Motor neuron (in vitro differentiated cells): ENCODE results near the gene KNOP1. TPM values are rescaled to one million over a fixed set of nuclear protein-coding genes. Genes with fewer than 3 reads are reported as not detected.
A peak's percentile ranks its signal among the peaks of the same experiment; 100 is the strongest.

Source experiments
- ATAC-seq, 8 experiments: fragments of 200-7000 bp; cut with Tn5 transposase; replicated peaks in 6 of 8; 2 replicates each; pipeline ENCODE4 v1.8.0; 2021; ENCODE audit warnings: mild to moderate bottlenecking in 8 of 8, moderate library complexity in 8 of 8
- H3K27ac ChIP-seq, 2 donors: fragments of 250-450 bp; sonication (Bioruptor Pico); 2 replicates each; pipeline ENCODE4 v1.9.0; 2021; ENCODE audit warnings: antibody characterized with exemption in 2 of 2, mild to moderate bottlenecking in 2 of 2, moderate library complexity in 1 of 2
- H3K4me1 ChIP-seq, 2 donors: fragments of 250-450 bp; sonication (Bioruptor Pico); replicated peaks in 1 of 2; 2 replicates each; pipeline ENCODE4 v1.6.1; 2021; ENCODE audit warnings: antibody characterized with exemption in 2 of 2, mild to moderate bottlenecking in 2 of 2, moderate library complexity in 1 of 2
- H3K4me3 ChIP-seq, 5 donors: fragments of 250-450 bp; sonication (Bioruptor Pico); 2 replicates each; pipeline ENCODE4 v1.9.0; 2021; ENCODE audit warnings: antibody characterized with exemption in 5 of 5, mild to moderate bottlenecking in 5 of 5, moderate library complexity in 4 of 5
- WGBS, 10 experiments: fragments of 450-650 bp; shearing (Covaris generic); methylation state at CpG; one replicate each; pipeline ENCODE4 v1.0.0; 2022; 5-methylcytosine and 5-hydroxymethylcytosine counted together
- in situ Hi-C, 9 experiments: fragments of 400-800 bp; cut with MboI; loops; one replicate each; pipeline ENCODE4 v1.15.0; 2021; ENCODE audit warnings: low sequenced_read_pairs in 9 of 9, low pct_unique_long_range_greater_than_20kb in 2 of 9; ENCODE audit not compliant: unreplicated experiment in 9 of 9
- total RNA-seq, 8 experiments: library from RNA; unstranded; fragments of 300-600 nt; gene quantifications; 2 replicates each; pipeline versions ENCODE4 v1.2.3 to v1.2.4, GENCODE V29; 2022

The KNOP1 gene
- total RNA-seq, 8 experiments from 2014 or later: 14.8 to 40.8 (median 24.7) TPM

- in situ Hi-C loops: loop anchor here in 5 of 9 experiments (25.0 kb wide), 1 partner anchor 187 kb away; the partner anchor contains the start of gene GPRC5B (in 5 of the 5)
- no peak overlapping the region for H3K27ac ChIP-seq
- H3K4me1 ChIP-seq: no peaks in the 10 kb centered on the region
- peak in 6 of 8 experiments; percentile 35 to 76 (median 66) for ATAC-seq
- H3K4me3 ChIP-seq: no peak overlapping the region
- WGBS, 10 experiments: 0 to 94% (median 47%) methylated on average over 2 to 6 of the region's 6 CpGs; no CpG with 5 or more reads in 2 of the 10 experiments
These were observed 17.7 kb downstream of the KNOP1 start for GRCh38 chr16:19700319-19700781.

DNA sequence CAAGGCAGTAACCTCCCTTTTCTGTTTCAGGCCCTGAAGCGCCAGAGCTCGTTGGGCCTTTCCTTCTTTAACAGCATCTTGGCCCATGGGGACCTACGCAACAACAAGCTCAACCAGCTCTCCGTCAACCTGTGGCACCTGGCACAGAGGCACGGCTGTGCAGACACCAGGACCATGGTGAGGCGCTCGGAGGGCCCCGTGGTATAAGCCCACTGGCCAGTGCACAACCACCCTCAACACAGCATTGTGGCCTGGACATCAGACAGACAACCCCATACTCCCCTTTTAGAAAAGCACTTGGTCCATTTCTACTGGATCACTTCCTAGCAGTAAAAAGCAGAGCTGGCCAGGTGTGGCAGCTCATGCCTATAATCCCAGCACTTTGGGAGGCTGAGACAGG, 18.6 kb downstream of the KNOP1 start:
- H3K27ac ChIP-seq: no peak overlapping the region

DNA sequence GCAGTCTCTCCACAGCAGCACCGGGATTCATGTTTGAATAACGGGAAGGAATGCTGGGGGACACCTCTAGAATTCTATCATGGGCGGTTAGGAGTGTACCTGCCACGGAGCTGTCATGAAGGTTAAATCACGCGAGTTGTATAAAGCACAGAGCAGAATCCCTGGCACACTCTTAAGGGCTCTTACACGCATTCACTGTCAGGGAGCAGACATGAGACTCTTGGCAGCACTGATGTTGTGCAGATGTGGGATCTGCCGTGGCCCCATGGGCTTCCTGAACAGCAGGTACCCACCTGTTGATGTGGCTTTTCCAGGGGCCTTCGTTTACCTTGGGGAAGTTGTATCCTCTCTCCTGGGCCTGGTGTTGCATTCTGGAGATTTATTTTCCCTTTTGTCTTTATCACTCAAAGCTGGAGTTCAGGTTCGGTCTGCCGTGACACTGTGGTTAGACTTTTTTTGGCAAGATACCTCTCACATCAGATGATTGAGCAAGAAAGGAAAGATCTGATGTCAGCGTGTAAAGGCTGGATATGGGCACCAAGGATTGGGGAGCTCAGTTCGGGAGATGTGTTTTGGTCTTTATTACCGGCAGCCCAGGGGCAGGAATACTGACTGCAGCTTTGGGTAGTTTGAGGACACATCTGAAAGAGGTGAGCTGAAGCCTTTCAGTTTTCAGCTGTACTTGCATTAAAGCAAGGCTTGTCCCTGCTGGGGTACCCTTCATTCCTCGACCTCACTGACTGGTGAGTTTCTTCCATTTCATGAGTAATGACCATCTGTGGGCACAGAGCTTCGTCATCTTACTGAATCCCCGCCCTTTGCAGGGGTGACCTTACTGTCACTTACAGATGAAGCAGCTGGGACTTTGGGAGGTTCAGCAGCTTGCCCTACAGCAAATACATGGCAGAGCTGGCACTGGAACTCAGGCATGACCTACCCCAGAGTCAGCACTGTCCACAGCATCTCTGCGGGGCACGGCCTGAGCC, 19.3 kb downstream of the KNOP1 start:
- ATAC-seq: no peak
- Histone ChIP-seq H3K4me1 (no peaks in the 10 kb centered on the region), H3K4me3 (no peak overlapping the region), H3K27ac (no peak overlapping the region)
- in situ Hi-C loops: no loop called here
- 61 to 100% (median 80%) methylated on average over 2 to 11 of the region's 19 CpGs; no CpG with 5 or more reads in 3 of the 10 experiments for WGBS, 10 experiments

More for the DNA sequence above, 18.6 kb downstream of the KNOP1 start:
- in situ Hi-C loops: no loop called here
- no peak for ATAC-seq
- Histone ChIP-seq H3K4me3 (no peak overlapping the region), H3K4me1 (no peaks in the 10 kb centered on the region)
- 76 to 100% (median 100%) methylated on average over 1 to 2 of the region's 8 CpGs; no CpG with 5 or more reads in 7 of the 10 experiments for WGBS, 10 experiments

- 20 to 100% (median 96%) methylated on average over 1 to 6 of the region's 8 CpGs; no CpG with 5 or more reads in 2 of the 10 experiments for WGBS, 10 experiments
- in situ Hi-C loops: no loop called here
- no peak overlapping the region for H3K27ac ChIP-seq
- no peak for ATAC-seq
- H3K4me3 ChIP-seq: no peak overlapping the region
- no peaks in the 10 kb centered on the region for H3K4me1 ChIP-seq
These were observed 20.2 kb downstream of the KNOP1 start for GRCh38 chr16:19697756-19698318.

DNA sequence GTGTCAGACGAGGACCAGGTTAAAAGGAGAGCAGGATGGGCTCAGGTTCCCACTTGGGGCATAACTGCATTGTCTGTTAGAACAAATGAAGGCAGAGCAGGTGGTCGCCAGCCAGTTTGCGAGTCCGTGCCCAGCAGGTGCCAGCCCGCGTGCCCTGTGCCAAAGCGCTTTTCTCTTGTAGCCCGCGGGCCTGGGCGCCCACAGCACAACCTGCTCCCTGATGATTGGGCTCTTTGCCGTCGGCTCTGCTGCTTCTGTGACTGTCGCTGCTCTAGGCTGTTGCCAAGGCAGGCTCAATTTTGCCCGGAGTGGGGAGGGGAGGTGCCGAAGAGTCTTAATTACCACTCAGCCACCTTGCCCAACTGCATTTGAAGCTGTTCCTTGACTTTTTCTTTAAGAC, 21.1 kb downstream of the KNOP1 start:
- in situ Hi-C loops: no loop called here
- H3K4me1 ChIP-seq: no peaks in the 10 kb centered on the region
- H3K27ac ChIP-seq: no peak overlapping the region
- WGBS, 10 experiments: 71 to 100% (median 94%) methylated on average over 1 to 7 of the region's 15 CpGs; no CpG with 5 or more reads in 2 of the 10 experiments
- no peak overlapping the region for H3K4me3 ChIP-seq
- ATAC-seq: peak in 2 of 8 experiments; percentile 7 to 16

GRCh38 chr16:19696328-19696727, 21.7 kb downstream of the KNOP1 start:
- WGBS, 10 experiments: 3 to 93% (median 39%) methylated on average over 3 to 8 of the region's 10 CpGs; no CpG with 5 or more reads in 2 of the 10 experiments
- ATAC-seq: peak; percentile 23 to 87 (median 75)
- in situ Hi-C loops: no loop called here
- no peak overlapping the region for H3K4me3 ChIP-seq
- H3K27ac ChIP-seq: no peak overlapping the region
- H3K4me1 ChIP-seq: no peaks in the 10 kb centered on the region

- ATAC-seq: no peak
- H3K27ac ChIP-seq: no peak overlapping the region
- H3K4me3 ChIP-seq: no peak overlapping the region
- in situ Hi-C loops: no loop called here
- 57 to 100% (median 88%) methylated on average over 1 to 4 of the region's 8 CpGs; no CpG with 5 or more reads in 3 of the 10 experiments for WGBS, 10 experiments
- no peaks in the 10 kb centered on the region for H3K4me1 ChIP-seq
These were observed 23.0 kb downstream of the KNOP1 start for GRCh38 chr16:19694989-19695388.

DNA sequence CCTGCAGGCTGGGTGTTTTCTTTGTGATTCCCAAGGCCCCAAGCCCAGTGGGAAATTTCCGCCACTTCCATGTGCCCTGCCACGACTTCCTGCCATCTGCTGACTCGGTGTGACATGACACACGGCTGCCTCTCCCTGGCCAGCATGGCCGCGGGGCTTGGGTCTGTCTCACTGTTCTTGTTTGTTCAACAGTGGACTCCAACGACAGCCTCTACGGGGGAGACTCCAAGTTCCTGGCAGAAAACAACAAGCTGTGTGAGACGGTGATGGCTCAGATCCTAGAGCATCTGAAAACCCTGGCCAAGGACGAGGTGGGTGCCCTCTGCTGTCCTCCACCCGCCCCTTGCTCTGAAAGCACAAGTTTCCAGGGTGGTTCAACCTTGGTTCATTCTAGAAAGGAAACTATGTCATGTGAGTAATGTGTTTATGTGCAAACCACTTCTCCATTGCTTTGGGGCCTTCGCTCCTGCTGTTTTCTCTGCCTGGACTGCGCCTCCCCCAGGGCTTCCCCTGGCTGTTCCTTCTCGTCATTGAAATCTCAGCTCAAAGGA, 26.8 kb downstream of the KNOP1 start:
- Histone ChIP-seq H3K27ac (no peak overlapping the region), H3K4me1 (no peaks in the 10 kb centered on the region), H3K4me3 (no peak overlapping the region)
- 28 to 100% (median 81%) methylated on average over 1 to 11 of the region's 14 CpGs; no CpG with 5 or more reads in 1 of the 10 experiments for WGBS, 10 experiments
- in situ Hi-C loops: no loop called here
- ATAC-seq: peak in 1 of 8 experiments; percentile 37

DNA sequence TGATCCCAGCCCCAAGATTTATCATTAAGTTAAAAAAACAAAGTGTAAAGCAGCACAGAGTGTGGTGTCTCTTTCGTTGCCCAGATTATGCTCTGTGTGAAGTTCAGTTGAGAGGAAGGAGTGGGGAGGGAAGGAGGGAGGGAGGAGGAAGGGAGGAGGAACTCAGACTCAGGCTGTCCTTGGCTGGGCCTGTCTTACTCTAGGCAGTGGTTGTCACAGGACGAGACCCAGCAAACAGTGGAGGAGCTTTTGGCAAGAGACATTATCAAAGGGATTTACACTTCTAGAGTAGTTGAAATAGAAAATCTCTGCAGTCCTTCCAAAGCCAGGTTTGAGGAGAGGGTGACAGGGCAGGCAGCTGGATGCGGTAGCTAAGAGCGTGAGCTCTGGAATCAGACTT, 27.8 kb downstream of the KNOP1 start:
- in situ Hi-C loops: no loop called here
- Histone ChIP-seq H3K4me1 (no peaks in the 10 kb centered on the region), H3K27ac (no peak overlapping the region), H3K4me3 (no peak overlapping the region)
- 0 to 100% (median 100%) methylated on average over 1 to 3 of the region's 4 CpGs; no CpG with 5 or more reads in 5 of the 10 experiments for WGBS, 10 experiments
- peak in 1 of 8 experiments; percentile 38 for ATAC-seq

DNA sequence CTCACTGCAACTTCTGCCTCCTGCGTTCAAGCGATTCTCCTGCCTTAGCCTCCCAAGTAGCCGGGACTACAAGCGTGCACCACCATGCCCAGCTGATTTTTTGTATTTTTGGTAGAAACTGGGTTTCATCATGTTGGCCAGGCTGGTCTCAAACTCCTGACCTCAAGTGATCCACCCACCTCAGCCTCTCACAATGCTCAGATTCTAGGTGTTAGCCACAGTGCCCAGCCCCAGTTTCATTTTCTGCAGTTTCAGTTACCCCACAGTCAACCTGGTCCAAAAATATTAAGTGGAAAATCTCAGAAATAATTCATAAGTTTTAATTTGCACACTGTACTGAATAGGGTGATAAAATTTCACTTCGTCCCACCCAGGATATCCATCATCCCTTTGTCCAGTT, 28.7 kb downstream of the KNOP1 start:
- no peak overlapping the region for H3K4me3 ChIP-seq
- 69 to 100% (median 100%) methylated on average over 1 to 4 of the region's 5 CpGs; no CpG with 5 or more reads in 3 of the 10 experiments for WGBS, 10 experiments
- in situ Hi-C loops: no loop called here
- H3K4me1 ChIP-seq: no peaks in the 10 kb centered on the region
- ATAC-seq: no peak
- no peak overlapping the region for H3K27ac ChIP-seq

DNA sequence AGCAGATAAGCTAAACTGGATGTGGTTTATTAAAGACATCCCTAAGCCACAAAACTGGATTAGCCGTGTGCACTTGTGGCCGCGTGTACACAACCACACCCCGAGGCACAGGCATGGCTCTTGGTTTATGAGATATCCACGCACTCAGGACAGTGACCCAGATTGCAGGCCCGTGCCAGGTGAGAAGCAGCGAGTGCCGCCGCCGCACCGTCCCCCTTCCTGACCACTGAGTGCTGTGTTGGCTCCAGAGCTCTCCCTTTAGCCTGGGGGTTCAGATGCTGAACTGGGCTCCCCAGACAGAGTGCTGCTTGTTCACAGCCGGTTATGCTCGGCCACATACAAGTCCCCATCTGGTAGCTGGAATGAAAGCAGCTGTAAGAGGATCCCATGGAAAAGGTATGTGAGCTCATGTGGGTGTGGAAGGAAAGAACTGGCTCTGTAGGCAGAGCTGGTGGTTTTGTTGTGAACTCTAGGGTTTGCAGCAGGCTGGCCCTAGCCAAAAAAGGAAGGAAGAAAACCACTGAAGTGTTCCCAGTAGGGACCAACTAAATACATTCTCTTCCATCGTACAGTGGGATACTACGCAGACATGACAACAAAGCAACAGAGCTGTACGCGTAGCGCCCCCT, 29.5 kb downstream of the KNOP1 start:
- Histone ChIP-seq H3K4me3 (no peak overlapping the region), H3K27ac (no peak overlapping the region), H3K4me1 (no peaks in the 10 kb centered on the region)
- peak in 1 of 8 experiments; percentile 12 for ATAC-seq
- in situ Hi-C loops: no loop called here
- 40 to 100% (median 88%) methylated on average over 1 to 16 of the region's 18 CpGs; no CpG with 5 or more reads in 3 of the 10 experiments for WGBS, 10 experiments

- no peak overlapping the region for H3K4me3 ChIP-seq
- 43 to 100% (median 80%) methylated on average over 1 to 4 of the region's 7 CpGs; no CpG with 5 or more reads in 3 of the 10 experiments for WGBS, 10 experiments
- H3K4me1 ChIP-seq: no peaks in the 10 kb centered on the region
- ATAC-seq: no peak
- H3K27ac ChIP-seq: no peak overlapping the region
- in situ Hi-C loops: no loop called here
These were observed 30.7 kb downstream of the KNOP1 start for GRCh38 chr16:19687279-19687678.
